Liver (tissue), 3 donors: ENCODE measurements around the gene CCDC80.

Experiments
- ATF3 ChIP-seq: IDR thresholded peaks from 2 replicates; pipeline ENCODE4 v1.6.1; 2016; ENCODE audit warnings: antibody characterized with exemption
- CTCF ChIP-seq: fragments of 150-350 bp; IDR thresholded peaks from 2 replicates; pipeline ENCODE4 v1.5.1; 2017; ENCODE audit warnings: improper control_type of control experiment, low read depth, low read length; ENCODE audit not compliant: missing input control
- FOXA1 ChIP-seq: IDR thresholded peaks from 2 replicates; pipeline ENCODE4 v1.6.1; 2016; ENCODE audit warnings: antibody characterized with exemption
- HNF4G ChIP-seq: IDR thresholded peaks from 2 replicates; pipeline ENCODE4 v1.6.1; 2016; ENCODE audit warnings: antibody characterized with exemption
- JUND ChIP-seq, 2 donors: IDR thresholded peaks; 2 replicates each; pipeline ENCODE4 v1.6.1; 2016; ENCODE audit warnings: antibody characterized with exemption in 2 of 2
- REST ChIP-seq: IDR thresholded peaks from 2 replicates; pipeline ENCODE4 v1.6.1; 2016; ENCODE audit warnings: antibody characterized with exemption, mild to moderate bottlenecking
- RXRA ChIP-seq, 2 donors: IDR thresholded peaks; 2 replicates each; pipeline ENCODE4 v1.6.1; 2017 to 2018; ENCODE audit warnings: antibody characterized with exemption in 2 of 2, mild to moderate bottlenecking in 1 of 2
- SP1 ChIP-seq: IDR thresholded peaks from 2 replicates; pipeline ENCODE4 v1.6.1; 2018; ENCODE audit warnings: antibody characterized with exemption, mild to moderate bottlenecking
- TAF1 ChIP-seq: conservative IDR thresholded peaks from 2 replicates; pipeline ENCODE4 v1.6.1; 2016; ENCODE audit warnings: antibody characterized with exemption, mild to moderate bottlenecking
- donor health status: healthy.
- donor health status: healthy.

GRCh38 chr3:112555535-112556170 lies 85.3 kb downstream of the CCDC80 start:
- no peak for TF ChIP-seq FOXA1
- TF ChIP-seq TAF1 = no peak
- no peak for TF ChIP-seq ATF3
- no peak for TF ChIP-seq CTCF
- TF ChIP-seq REST = no peak
- TF ChIP-seq JUND (IDR thresholded peaks at IDR 0.05) = no peak
- TF ChIP-seq RXRA (IDR thresholded peaks at IDR 0.05) = no peak
- no peak for TF ChIP-seq HNF4G
- TF ChIP-seq SP1 = no peak
